GM21723 (cell line): Measurements from ENCODE around the gene MAGEA11.
"Not testable (repeated sequence)": the region's sequence is repeated elsewhere in the genome, so short reads cannot be mapped to it uniquely, and the experiment has no call there.

Experiments
- ATAC-seq: cut with Tn5 transposase; IDR thresholded peaks from one replicate; pipeline ENCODE4 v1.9.1; 2021; ENCODE audit warnings: mild to moderate bottlenecking, moderate library complexity; ENCODE audit not compliant: unreplicated experiment

Gene MAGEA11

GRCh38 chrX:149716632-149717031 lies 4.8 kb downstream of the MAGEA11 start:
- no peak for ATAC-seq

- ATAC-seq, result no peak
Measured at GRCh38 chrX:149717803-149718202, 5.9 kb downstream of the MAGEA11 start.

- ATAC-seq, result no peak
Measured at GRCh38 chrX:149718757-149719156, 6.9 kb downstream of the MAGEA11 start.

- ATAC-seq, result no peak
Measured at GRCh38 chrX:149720021-149720689, 8.3 kb downstream of the MAGEA11 start.

- ATAC-seq, result not testable (repeated sequence)
Measured at GRCh38 chrX:149721241-149721640, 9.4 kb downstream of the MAGEA11 start.

- ATAC-seq, result no peak
Measured at GRCh38 chrX:149721778-149722177, 9.9 kb downstream of the MAGEA11 start.

GRCh38 chrX:149723583-149724118 lies 11.8 kb downstream of the MAGEA11 start:
- not testable (repeated sequence) for ATAC-seq

GRCh38 chrX:149727308-149727707 lies 15.4 kb downstream of the MAGEA11 start:
- ATAC-seq, result not testable (repeated sequence)

GRCh38 chrX:149742269-149742668 lies 30.4 kb downstream of the MAGEA11 start:
- not testable (repeated sequence) for ATAC-seq

GRCh38 chrX:149746390-149747007 lies 34.6 kb downstream of the MAGEA11 start:
- not testable (repeated sequence) for ATAC-seq

GRCh38 chrX:149757206-149758067 lies 45.6 kb downstream of the MAGEA11 start:
- no peak for ATAC-seq

- ATAC-seq, result no peak
Measured at GRCh38 chrX:149758068-149758714, 46.3 kb downstream of the MAGEA11 start.

GRCh38 chrX:149758715-149759078 lies 46.8 kb downstream of the MAGEA11 start:
- not testable (repeated sequence) for ATAC-seq

- ATAC-seq, result no peak
Measured at GRCh38 chrX:149759824-149760223, 48.0 kb downstream of the MAGEA11 start.

- ATAC-seq, result no peak
Measured at GRCh38 chrX:149760965-149761364, 49.1 kb downstream of the MAGEA11 start.

- not testable (repeated sequence) for ATAC-seq
Measured at GRCh38 chrX:149761858-149762674, 50.2 kb downstream of the MAGEA11 start.

- no peak for ATAC-seq
Measured at GRCh38 chrX:149762696-149763614, 51.1 kb downstream of the MAGEA11 start.
